Fibroblast of skin of right quadriceps (primary cell): Measurements from ENCODE around the gene ZNF223.
A peak's percentile ranks its signal among the peaks of the same experiment; 100 is the strongest.

Source experiments
- DNase-seq: peaks from one replicate; pipeline ENCODE4 v3.0.0-alpha.2; 2013

The ZNF223 gene

DNA sequence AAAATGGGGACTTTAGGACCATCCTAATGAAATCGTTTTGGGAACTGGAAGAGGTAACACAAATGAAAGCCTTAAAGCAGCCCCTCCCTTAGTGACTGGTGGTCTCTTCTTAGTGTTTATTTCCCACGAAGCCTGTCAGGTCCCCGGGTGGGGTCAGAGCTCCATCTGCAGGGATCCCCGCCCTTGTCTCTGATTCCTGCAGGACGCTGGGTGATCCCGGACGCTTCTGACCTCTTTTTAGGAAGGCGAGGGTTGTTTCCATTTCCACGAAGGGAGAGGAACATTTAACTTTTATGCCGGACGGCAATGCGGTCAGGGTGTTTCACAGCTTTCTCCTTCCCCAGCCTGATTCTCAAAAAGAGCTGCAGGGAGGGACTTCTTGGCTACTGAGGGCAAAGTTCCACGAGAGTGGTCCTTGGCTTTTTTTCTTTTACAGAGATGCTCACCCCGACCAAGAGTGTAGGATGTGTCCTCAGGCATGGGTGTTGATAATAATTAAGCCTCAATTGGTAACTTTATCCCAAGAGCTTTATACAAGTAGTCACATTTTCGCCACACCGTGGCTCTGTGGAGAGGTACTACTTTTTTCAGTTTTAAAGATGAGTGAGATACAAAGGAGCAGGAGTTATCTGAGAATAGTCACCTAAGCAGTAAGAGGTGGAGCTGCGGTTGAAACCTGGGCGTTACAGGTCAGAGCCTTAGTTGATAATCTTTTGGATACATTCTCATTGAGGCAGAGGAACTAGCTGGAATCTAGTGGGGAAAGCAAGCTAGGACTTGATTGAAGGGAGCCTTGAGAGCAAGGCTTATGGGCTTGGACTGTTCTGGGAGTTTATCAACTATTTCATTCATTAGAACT lies 20.9 kb downstream of the ZNF223 start:
- no peak for DNase-seq

- DNase-seq: no peak
These were observed 24.5 kb downstream of the ZNF223 start for GRCh38 chr19:44076325-44076724.

DNA sequence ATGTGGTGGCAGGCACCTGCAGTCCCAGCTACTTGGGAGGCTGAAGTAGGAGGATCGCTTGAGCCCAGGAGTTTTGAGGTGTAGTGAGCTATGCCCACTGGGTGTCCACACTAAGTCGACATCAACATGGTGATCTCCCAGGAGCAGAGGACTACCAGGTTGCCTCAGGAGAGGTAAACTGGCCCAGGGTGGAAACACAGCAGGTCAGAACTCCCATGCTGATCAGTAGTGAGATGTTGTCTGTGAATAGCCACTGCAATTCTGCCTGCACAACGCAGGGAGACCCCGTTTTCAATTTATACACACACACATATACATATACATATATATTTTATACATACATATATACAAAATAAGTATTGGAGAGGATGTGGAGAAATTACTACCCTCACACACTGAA lies 40.3 kb downstream of the ZNF223 start:
- no peak for DNase-seq

DNA sequence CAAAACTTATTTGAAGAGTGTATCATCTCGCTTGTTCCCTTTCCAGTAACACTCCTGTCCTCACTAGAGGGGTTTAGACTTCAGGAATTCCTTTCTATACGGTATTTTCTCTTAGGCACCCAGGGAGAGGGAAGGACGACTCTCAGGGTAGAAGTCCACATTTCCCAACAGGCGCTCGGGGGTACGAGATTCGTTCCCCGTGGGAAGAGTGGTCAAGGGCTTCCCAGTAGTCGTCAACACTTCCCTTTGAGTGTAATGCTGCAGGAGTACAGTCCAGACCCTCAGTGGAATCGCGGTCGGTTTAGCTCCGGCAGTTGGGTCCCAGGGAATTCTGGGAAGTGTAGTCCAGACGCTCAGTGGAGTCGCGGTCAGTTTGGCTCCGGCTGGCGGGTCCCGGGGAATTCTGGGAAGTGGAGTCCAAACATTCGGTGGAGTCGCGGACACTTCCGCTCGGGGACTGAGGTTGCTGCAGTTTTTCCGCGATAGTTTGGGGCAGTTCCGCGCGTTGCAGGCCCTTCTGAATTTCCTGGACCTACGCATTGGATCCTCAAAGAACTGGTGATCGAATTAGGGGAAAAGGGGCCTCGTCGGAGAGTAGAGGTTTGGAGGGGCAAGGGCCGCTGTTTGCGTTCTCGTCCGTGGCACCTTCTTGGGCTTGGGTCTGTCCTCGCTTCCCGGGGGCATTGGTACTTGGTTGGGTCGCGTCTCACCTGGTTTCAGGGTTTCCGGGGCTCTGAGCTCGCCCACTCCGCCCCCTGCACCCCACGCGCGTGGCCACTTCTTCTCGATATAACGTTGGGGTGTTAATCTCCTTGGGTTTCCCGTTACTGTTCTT lies 42.3 kb downstream of the ZNF223 start, which contains the start of gene ZNF224:
TSS of gene ZNF224 (plus strand) at position 431 of the 835 bp plus-strand sequence. CDS start 3,513 bp downstream, outside the sequence.
- peak; percentile 91 for DNase-seq

DNA sequence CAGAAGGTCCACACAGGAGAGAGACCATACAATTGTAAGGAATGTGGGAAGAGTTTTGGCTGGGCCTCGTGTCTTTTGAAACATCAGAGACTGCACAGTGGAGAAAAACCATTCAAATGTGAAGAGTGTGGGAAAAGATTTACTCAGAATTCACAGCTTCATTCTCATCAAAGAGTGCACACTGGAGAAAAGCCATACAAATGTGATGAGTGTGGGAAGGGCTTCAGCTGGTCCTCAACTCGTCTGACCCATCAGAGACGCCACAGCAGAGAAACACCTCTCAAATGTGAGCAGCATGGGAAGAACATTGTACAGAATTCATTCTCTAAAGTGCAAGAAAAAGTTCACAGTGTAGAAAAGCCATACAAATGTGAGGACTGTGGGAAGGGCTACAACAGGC lies 55.9 kb downstream of the ZNF223 start:
- DNase-seq: no peak

DNA sequence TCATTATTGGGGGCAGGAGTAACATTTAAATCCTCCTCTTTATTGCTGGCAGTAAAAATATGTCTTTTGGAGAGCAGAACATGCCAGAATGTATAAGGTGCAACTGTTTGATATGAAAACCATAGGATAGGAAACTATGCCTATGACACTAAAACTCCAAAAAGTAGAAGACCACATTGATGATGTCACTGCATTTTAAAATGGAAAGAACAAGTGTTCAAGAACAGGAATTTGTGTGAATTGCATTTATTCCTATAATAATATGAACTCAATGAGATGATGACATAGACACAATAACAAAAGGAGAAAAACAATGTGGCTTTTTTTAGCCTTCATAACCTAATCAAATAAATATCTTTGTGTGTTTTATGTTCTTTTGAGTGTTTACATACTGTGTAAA lies 57.6 kb downstream of the ZNF223 start:
- no peak for DNase-seq

DNA sequence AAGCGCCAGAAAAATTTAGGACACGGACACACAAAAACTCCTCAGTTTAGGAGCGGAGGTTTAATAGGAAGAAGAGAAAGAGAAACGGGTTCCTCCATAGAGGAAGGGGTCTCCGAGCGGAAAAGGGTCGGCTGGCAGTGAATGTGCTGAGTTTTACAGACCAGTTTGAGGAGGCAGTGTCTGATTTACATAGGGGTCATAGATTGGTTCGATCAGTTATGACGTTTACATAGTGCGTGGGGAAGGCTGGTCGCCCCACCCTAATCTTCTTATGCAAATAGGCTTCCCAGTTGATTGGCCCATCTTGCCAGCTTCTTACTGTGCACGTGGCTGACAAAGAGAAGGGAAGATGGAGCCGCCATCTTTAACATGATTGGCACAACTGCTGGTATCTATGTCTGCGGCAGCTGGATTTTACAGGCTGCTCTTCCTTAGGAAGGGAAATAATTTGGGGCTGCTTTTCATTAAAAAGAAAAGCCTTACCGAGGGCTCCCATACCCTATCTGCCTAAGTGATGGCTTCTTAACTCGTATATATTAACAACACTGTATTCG lies 60.2 kb downstream of the ZNF223 start:
- peak; percentile 82 for DNase-seq

DNA sequence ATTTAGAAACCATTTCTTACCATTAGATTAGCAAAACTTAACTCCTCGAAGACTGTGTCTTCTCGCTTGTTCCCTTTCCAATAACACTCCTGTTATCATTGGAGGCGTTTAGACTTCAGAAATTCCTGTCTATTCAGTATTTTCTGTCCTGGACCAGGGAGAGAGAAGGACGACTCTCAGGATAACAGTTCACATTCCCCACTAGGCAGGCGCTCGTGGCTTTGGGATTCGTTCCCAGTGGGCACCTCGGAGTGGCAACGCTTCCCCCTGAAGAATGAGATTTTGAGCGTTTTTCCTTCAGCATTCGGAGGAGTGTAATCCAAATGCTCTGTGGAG lies 60.9 kb downstream of the ZNF223 start:
- DNase-seq: no peak

GRCh38 chr19:44113138-44113783 lies 61.4 kb downstream of the ZNF223 start, which contains the start of gene ZNF225:
Gene ZNF225, plus strand, starts transcription at chr19:44113399. Its CDS starts 2,429 bp downstream, at chr19:44115828.
- peak; percentile 98 for DNase-seq

GRCh38 chr19:44113784-44114390 lies 62.1 kb downstream of the ZNF223 start:
- DNase-seq: no peak
